ENCODE results near the gene USP15. TPM values are rescaled to one million over a fixed set of nuclear protein-coding genes. Genes with fewer than 3 reads are reported as not detected.

Gene USP15
- total RNA-seq, 1 experiment from 2014 or later: 35.3 TPM

DNA sequence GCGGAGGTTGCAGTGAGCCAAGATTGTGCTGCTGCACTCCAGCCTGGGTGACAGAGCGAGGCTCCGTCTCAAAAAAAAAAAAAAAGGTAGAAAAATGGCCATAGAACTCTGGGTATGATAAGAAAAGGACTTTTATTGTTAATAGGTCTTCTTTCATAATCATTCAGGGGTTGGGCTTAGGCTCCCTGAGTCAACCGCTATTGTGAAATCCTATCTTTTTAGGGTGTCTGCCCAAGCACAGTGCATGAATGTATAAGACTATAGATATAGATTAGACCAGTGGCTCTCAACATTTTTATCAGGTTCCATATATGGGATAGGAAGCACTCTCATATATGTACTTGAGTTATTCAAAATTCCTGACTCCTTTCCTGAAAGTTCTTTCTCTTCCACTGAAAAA is 48.7 kb upstream of the USP15 start:
- no peak overlapping the region for H3K4me2 ChIP-seq (ENCODE audit: insufficient read depth, insufficient read length, low read length)
- H2BK120ac ChIP-seq (ENCODE audit: low read depth, low read length, poor library complexity, severe bottlenecking): no peak overlapping the region
- TF ChIP-seq, protein P1, sequence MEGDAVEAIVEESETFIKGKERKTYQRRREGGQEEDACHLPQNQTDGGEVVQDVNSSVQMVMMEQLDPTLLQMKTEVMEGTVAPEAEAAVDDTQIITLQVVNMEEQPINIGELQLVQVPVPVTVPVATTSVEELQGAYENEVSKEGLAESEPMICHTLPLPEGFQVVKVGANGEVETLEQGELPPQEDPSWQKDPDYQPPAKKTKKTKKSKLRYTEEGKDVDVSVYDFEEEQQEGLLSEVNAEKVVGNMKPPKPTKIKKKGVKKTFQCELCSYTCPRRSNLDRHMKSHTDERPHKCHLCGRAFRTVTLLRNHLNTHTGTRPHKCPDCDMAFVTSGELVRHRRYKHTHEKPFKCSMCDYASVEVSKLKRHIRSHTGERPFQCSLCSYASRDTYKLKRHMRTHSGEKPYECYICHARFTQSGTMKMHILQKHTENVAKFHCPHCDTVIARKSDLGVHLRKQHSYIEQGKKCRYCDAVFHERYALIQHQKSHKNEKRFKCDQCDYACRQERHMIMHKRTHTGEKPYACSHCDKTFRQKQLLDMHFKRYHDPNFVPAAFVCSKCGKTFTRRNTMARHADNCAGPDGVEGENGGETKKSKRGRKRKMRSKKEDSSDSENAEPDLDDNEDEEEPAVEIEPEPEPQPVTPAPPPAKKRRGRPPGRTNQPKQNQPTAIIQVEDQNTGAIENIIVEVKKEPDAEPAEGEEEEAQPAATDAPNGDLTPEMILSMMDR (conservative IDR thresholded peaks at IDR 0.05): no peak
- H4K20me1 ChIP-seq (ENCODE audit: control insufficient read depth, insufficient read depth, insufficient read length): no peaks in the 10 kb centered on the region
- H3K27ac ChIP-seq (ENCODE audit: insufficient read length, low read depth, low read length): no peak overlapping the region
- no peak overlapping the region for H2AFZ ChIP-seq (ENCODE audit: low read length)
- H3K9me3 ChIP-seq (ENCODE audit: control insufficient read depth, low read depth, low read length): no peaks in the 10 kb centered on the region
- H2BK15ac ChIP-seq (ENCODE audit: low read depth, low read length): no peak overlapping the region
- H2BK5ac ChIP-seq (ENCODE audit: insufficient read length, low read length): no peak overlapping the region
- no peak overlapping the region for H3K9ac ChIP-seq (ENCODE audit: extremely low read depth, insufficient read length, low read length)
- H3K23me2 ChIP-seq (ENCODE audit: insufficient read length, low read depth, low read length, poor library complexity, severe bottlenecking): no peaks in the 10 kb centered on the region
- H2BK20ac ChIP-seq (ENCODE audit: low read depth, low read length, poor library complexity, severe bottlenecking): no peak overlapping the region
- H3K18ac ChIP-seq (ENCODE audit: insufficient read length, low read depth, low read length): no peak overlapping the region
- H3K27me3 ChIP-seq (ENCODE audit: insufficient read depth, low read length): no peaks in the 10 kb centered on the region
- no peaks in the 10 kb centered on the region for H3K79me1 ChIP-seq (ENCODE audit: insufficient read depth, low read depth, low read length, poor library complexity, severe bottlenecking)
- no peak overlapping the region for H4K8ac ChIP-seq (replicated peaks; ENCODE audit: insufficient read length, low read depth, low read length)
- no peak overlapping the region for H2AK5ac ChIP-seq (ENCODE audit: insufficient read length, low read length)
- H3K23ac ChIP-seq (ENCODE audit: insufficient read length, low read depth, low read length): no peak overlapping the region
- H3K4me3 Mint-ChIP-seq: no peak overlapping the region
- H3K79me2 ChIP-seq (ENCODE audit: insufficient read depth, low read length): no peaks in the 10 kb centered on the region
- WGBS (ENCODE audit: extremely low coverage, insufficient read length, low lambda C conversion rate): no CpG with 5 or more reads among the region's 4 CpGs
- no peak overlapping the region for H2BK12ac ChIP-seq (ENCODE audit: insufficient read length, low read depth, low read length)
- H3K4me1 ChIP-seq (ENCODE audit: insufficient read depth, low read length): no peaks in the 10 kb centered on the region
- no peaks in the 10 kb centered on the region for H3K36me3 Mint-ChIP-seq (ENCODE audit: insufficient read depth in 1 of 3, low read depth in 3 of 3)
- no peak overlapping the region for H3T11ph ChIP-seq (ENCODE audit: low read length)
- no peak overlapping the region for H3K14ac ChIP-seq (ENCODE audit: insufficient read depth, low read length)
- DNase-seq: no peak
- no peak overlapping the region for H4K91ac ChIP-seq (ENCODE audit: insufficient read length, low read depth, low read length)
- no peak overlapping the region for H3K56ac ChIP-seq (ENCODE audit: insufficient read length, low read depth, low read length)
- H4K5ac ChIP-seq (ENCODE audit: insufficient read length, low read depth, low read length): no peak overlapping the region
- H3K27ac Mint-ChIP-seq: no peak overlapping the region
- peaks cover 0 to 3% of the 10 kb centered on the region in 2 experiments; a peak in 2 of 4 replicates for H3K4me1 Mint-ChIP-seq
- H3K27me3 Mint-ChIP-seq (ENCODE audit: low read depth): no peaks in the 10 kb centered on the region; the same call in 1 of the 2 replicates
- H3K9me3 Mint-ChIP-seq: no peaks in the 10 kb centered on the region; a peak in 1 of 5 replicates
- no peak overlapping the region for H3K4ac ChIP-seq (ENCODE audit: low read depth, low read length)
